Prostate gland (tissue), 2 donors: ENCODE data around the gene PHF11.

Experiments
- CTCF ChIP-seq, 4 experiments: fragments of 200-600 bp in 2 of 4; fragments of 450-650 bp in 2 of 4; sonication (generic) in 2 of 4; IDR thresholded peaks; 1 replicate in 3 of 4; 2 replicates in 1 of 4; pipeline ENCODE4 v1.5.1; 2016 to 2019; ENCODE audit warnings: antibody characterized with exemption in 4 of 4, mild to moderate bottlenecking in 2 of 4, moderate library complexity in 2 of 4
- POLR2A ChIP-seq: fragments of 450-650 bp; IDR thresholded peaks from one replicate; pipeline ENCODE4 v1.6.1; 2016; ENCODE audit warnings: antibody characterized with exemption, mild to moderate bottlenecking
- POLR2AphosphoS5 ChIP-seq: sonication (generic); formaldehyde crosslinking; IDR thresholded peaks from one replicate; pipeline ENCODE4 v1.6.1; 2017; ENCODE audit warnings: antibody characterized with exemption

- TF ChIP-seq CTCF (IDR thresholded peaks at IDR 0.05) (no peak), POLR2A (no peak), POLR2AphosphoS5 (no peak)
Observed at GRCh38 chr13:49481788-49482187, 14.0 kb upstream of the PHF11 start.
